B cell (primary cell): Measurements from ENCODE around the gene ACHE. TPM values are rescaled to one million over a fixed set of nuclear protein-coding genes. Genes with fewer than 3 reads are reported as not detected.

ENCODE experiments used
- ATAC-seq: fragments of 200-7000 bp; cut with Tn5 transposase; one replicate; pipeline ENCODE4 v1.10.0; 2021; ENCODE audit warnings: low read depth, mild to moderate bottlenecking, moderate number of reproducible peaks, moderate library complexity
- CTCF ChIA-PET: fragments of 350-600 bp; sonication (Branson Sonifier 250); formaldehyde crosslinking; loops from one replicate; lab custom pipeline; 2021; ENCODE audit warnings: antibody characterized with exemption, inconsistent platforms; lab: Charles Lee
- POLR2A ChIA-PET: fragments of 350-600 bp; sonication (Branson Sonifier 250); formaldehyde crosslinking; loops from one replicate; lab custom pipeline; 2021; ENCODE audit warnings: antibody characterized with exemption; lab: Charles Lee
- DNase-seq: peaks from one replicate; pipeline ENCODE4 v3.0.0; 2013
- H2AFZ ChIP-seq: 2 replicates; pipeline ENCODE4 v1.6.1; 2012; ENCODE audit warnings: mild to moderate bottlenecking, low read depth, low read length; ENCODE audit not compliant: insufficient read depth, poor library complexity, severe bottlenecking
- H3K27ac ChIP-seq, 2 donors: 1 replicate in 1 of 2; 2 replicates in 1 of 2; pipeline ENCODE4 v1.5.1; 2012 to 2013; ENCODE audit warnings: low read length in 2 of 2, mild to moderate bottlenecking in 2 of 2, moderate library complexity in 1 of 2
- H3K27me3 ChIP-seq, 4 experiments: fragments of 200-600 bp in 1 of 4; sonication (generic) in 1 of 4; replicated peaks in 1 of 4; 1 replicate in 2 of 4; 2 replicates in 2 of 4; pipeline versions ENCODE4 v1.6.1 to v1.7.0; 2013 to 2016; ENCODE audit warnings: low read length in 3 of 4, mild to moderate bottlenecking in 2 of 4, mixed read lengths in 1 of 4, moderate library complexity in 1 of 4; ENCODE audit not compliant: insufficient read depth in 4 of 4, control insufficient read depth in 3 of 4; ENCODE audit errors: control extremely low read depth in 1 of 4
- H3K36me3 ChIP-seq, 2 experiments: replicated peaks in 1 of 2; 1 replicate in 1 of 2; 2 replicates in 1 of 2; pipeline versions ENCODE4 v1.6.1 to v1.7.1; 2013; ENCODE audit warnings: low read length in 1 of 2; ENCODE audit not compliant: insufficient read depth in 2 of 2, control insufficient read depth in 1 of 2; ENCODE audit errors: control extremely low read depth in 1 of 2, extremely low read depth in 1 of 2
- H3K4me1 ChIP-seq, 2 donors: fragments of 200-600 bp in 1 of 2; sonication (generic) in 1 of 2; 1 replicate in 1 of 2; 2 replicates in 1 of 2; pipeline versions ENCODE4 v1.5.1 to v1.6.1; 2013 to 2017; ENCODE audit warnings: low read length in 2 of 2; ENCODE audit not compliant: control insufficient read depth in 2 of 2, insufficient read depth in 2 of 2
- H3K4me2 ChIP-seq: replicated peaks from 2 replicates; pipeline ENCODE3; 2012; ENCODE audit warnings: mild to moderate bottlenecking, low read depth, low read length; ENCODE audit not compliant: poor library complexity, severe bottlenecking
- H3K4me3 ChIP-seq, 5 experiments: fragments of 200-600 bp in 1 of 5; sonication (generic) in 1 of 5; 1 replicate in 3 of 5; 2 replicates in 2 of 5; pipeline versions ENCODE4 v1.5.1 to v1.7.0; 2011 to 2016; ENCODE audit warnings: low read length in 4 of 5, mild to moderate bottlenecking in 4 of 5, low read depth in 2 of 5, control low read depth in 1 of 5, moderate library complexity in 1 of 5; ENCODE audit not compliant: insufficient read depth in 1 of 5; ENCODE audit errors: control extremely low read depth in 1 of 5, extremely low read depth in 1 of 5
- H3K79me2 ChIP-seq: fragments of 200-600 bp; sonication (generic); one replicate; pipeline ENCODE4 v1.6.0; 2016; ENCODE audit warnings: low read length; ENCODE audit not compliant: control insufficient read depth, insufficient read depth
- H3K9ac ChIP-seq: fragments of 200-600 bp; sonication (generic); 2 replicates; pipeline ENCODE4 v1.6.1; 2017; ENCODE audit warnings: mild to moderate bottlenecking, low read length, moderate library complexity
- H3K9me3 ChIP-seq, 3 donors: one replicate each; pipeline versions ENCODE4 v1.6.1 to v1.7.1; 2013; ENCODE audit warnings: low read length in 2 of 3; ENCODE audit not compliant: control insufficient read depth in 2 of 3, insufficient read depth in 1 of 3; ENCODE audit errors: control extremely low read depth in 1 of 3
- H4K20me1 ChIP-seq: 2 replicates; pipeline ENCODE4 v1.6.0; 2012; ENCODE audit warnings: mild to moderate bottlenecking, low read length; ENCODE audit not compliant: insufficient read depth, control insufficient read depth, poor library complexity, severe bottlenecking
- H3K27ac Mint-ChIP-seq: one replicate; pipeline ENCODE4 v1.8.0; 2021; ENCODE audit warnings: mixed read lengths
- H3K27me3 Mint-ChIP-seq: one replicate; pipeline ENCODE4 v1.8.0; 2021; ENCODE audit warnings: mixed read lengths
- H3K4me1 Mint-ChIP-seq: one replicate; pipeline ENCODE4 v1.8.0; 2021; ENCODE audit warnings: mixed read lengths
- H3K4me3 Mint-ChIP-seq: one replicate; pipeline ENCODE4 v1.8.0; 2021; ENCODE audit warnings: mixed read lengths
- H3K9me3 Mint-ChIP-seq: one replicate; pipeline ENCODE4 v1.8.0; 2022; ENCODE audit warnings: mixed read lengths; ENCODE audit not compliant: insufficient read depth
- CTCF ChIP-seq: fragments of 200-600 bp; IDR thresholded peaks from one replicate; pipeline ENCODE4 v1.8.0; 2022; ENCODE audit warnings: antibody characterized with exemption, mild to moderate bottlenecking
- EZH2 ChIP-seq: IDR thresholded peaks from 2 replicates; pipeline ENCODE4 v1.6.1; 2012; ENCODE audit warnings: borderline replicate concordance, low read depth, mild to moderate bottlenecking, moderate library complexity, low read length; ENCODE audit not compliant: insufficient read depth, poor library complexity, severe bottlenecking
- WGBS: methylation state at CpG from one replicate; pipeline ENCODE4 v1.1.5; 2013; ENCODE audit warnings: missing lambda C conversion rate; ENCODE audit not compliant: insufficient coverage; 5-methylcytosine and 5-hydroxymethylcytosine counted together
- intact Hi-C: fragments of 100-400 bp; cut with micrococcal nuclease; formaldehyde crosslinking; loops from one replicate; pipeline ENCODE4 v1.10.0; 2022
- polyA plus RNA-seq: library from polyadenylated mRNA; depleted of rRNA; stranded (reverse); fragments of >200 nt; gene quantifications from 2 replicates; pipeline ENCODE4 v1.2.3, GENCODE V29; 2012
- total RNA-seq, 2 donors: library from RNA; stranded (reverse); fragments of 120-200 nt in 1 of 2; gene quantifications; 1 replicate in 1 of 2; 2 replicates in 1 of 2; pipeline versions ENCODE4 v1.2.3 to v1.2.4, GENCODE V29; 2013 to 2022

Gene ACHE
- total and polyA plus RNA-seq, 2 donors (not counting 1 experiment from before 2014, with no cell fraction given): 0.13 to 0.15 TPM

GRCh38 chr7:100893910-100894721 is 1.6 kb downstream of the ACHE start:
- Histone ChIP-seq H3K4me2 (peak overlapping the region; percentile 100), H3K79me2 (peaks cover 2% of the 10 kb centered on the region), H3K9ac (no peak overlapping the region), H3K4me3 (no peak overlapping the region), H3K27ac (no peak overlapping the region), H3K9me3 (peaks cover 0 to 12% (median 0%) of the 10 kb centered on the region in 3 donors), H2AFZ (no peak overlapping the region), H4K20me1 (peaks cover under 1% of the 10 kb centered on the region), H3K36me3 (no peaks in the 10 kb centered on the region), H3K4me1 (peaks cover 33 to 36% of the 10 kb centered on the region in 2 donors), H3K27me3 (peaks cover 0 to 75% (median 26%) of the 10 kb centered on the region in 4 experiments)
- CTCF ChIA-PET: interaction anchor here (0.5 to 2.9 kb wide), 20 partner anchors 9 to 389 kb away, joined by 3 to 32 read pairs (median 4); partner anchors contain the start of genes SLC12A9, SRRT and VGF
- intact Hi-C loops: loop anchor here (10.0 kb wide), 1 partner anchor 251 kb away; no protein-coding TSS in a partner anchor
- POLR2A ChIA-PET: interaction anchor here (0.7 kb wide), 2 partner anchors 165 to 316 kb away, joined by 5 to 8 read pairs; no protein-coding TSS in a partner anchor
- no peak for DNase-seq
- ATAC-seq: no peak
- Mint-ChIP-seq H3K27me3 (peaks cover 36% of the 10 kb centered on the region), H3K9me3 (no peaks in the 10 kb centered on the region), H3K4me3 (peak overlapping the region; percentile 13), H3K27ac (no peak overlapping the region), H3K4me1 (peaks cover 22% of the 10 kb centered on the region)
- TF ChIP-seq EZH2: no peak
- TF ChIP-seq CTCF: no peak
- 53% methylated on average over 34 of the region's 40 CpGs for WGBS
